Stimulated activated CD4-positive, alpha-beta T cell treated with anti-CD3 and anti-CD28 coated beads, TNF-alpha, amount 100 ng/mL, for 24 hours (primary cell): ENCODE results near the gene PDIA5.

ENCODE experiments used
- DNase-seq, 3 experiments: peaks; one replicate each; pipeline ENCODE4 v3.0.0-alpha.2; 2020; ENCODE audit warnings: low read depth in 3 of 3

PDIA5 gene

GRCh38 chr3:123119388-123119787, 52.6 kb downstream of the PDIA5 start:
- DNase-seq = no peak

- DNase-seq = no peak
Observed at GRCh38 chr3:123119802-123120201, 53.0 kb downstream of the PDIA5 start.

GRCh38 chr3:123120573-123120972, 53.7 kb downstream of the PDIA5 start:
- no peak for DNase-seq

- DNase-seq = no peak
Observed at GRCh38 chr3:123122057-123122456, 55.2 kb downstream of the PDIA5 start.

- DNase-seq = no peak
Observed at GRCh38 chr3:123122525-123123315, 55.9 kb downstream of the PDIA5 start.

GRCh38 chr3:123123716-123124616, 57.1 kb downstream of the PDIA5 start:
- no peak for DNase-seq

GRCh38 chr3:123124971-123125370, 58.1 kb downstream of the PDIA5 start:
- no peak for DNase-seq

GRCh38 chr3:123126031-123126430, 59.2 kb downstream of the PDIA5 start:
- DNase-seq = no peak

- DNase-seq = no peak
Observed at GRCh38 chr3:123126653-123127052, 59.8 kb downstream of the PDIA5 start.

- DNase-seq = no peak
Observed at GRCh38 chr3:123129092-123129491, 62.3 kb downstream of the PDIA5 start.

GRCh38 chr3:123129532-123129931, 62.7 kb downstream of the PDIA5 start:
- DNase-seq = no peak

- DNase-seq = no peak
Observed at GRCh38 chr3:123130079-123130750, 63.4 kb downstream of the PDIA5 start.

- DNase-seq = no peak
Observed at GRCh38 chr3:123134671-123135070, 67.8 kb downstream of the PDIA5 start.

- DNase-seq = no peak
Observed at GRCh38 chr3:123137001-123137400, 70.2 kb downstream of the PDIA5 start.

GRCh38 chr3:123138839-123139444, 72.1 kb downstream of the PDIA5 start:
- DNase-seq = no peak

- no peak for DNase-seq
Observed at GRCh38 chr3:123139522-123139921, 72.7 kb downstream of the PDIA5 start.

GRCh38 chr3:123140550-123140949, 73.7 kb downstream of the PDIA5 start:
- DNase-seq = no peak

GRCh38 chr3:123141276-123141675, 74.5 kb downstream of the PDIA5 start:
- DNase-seq = no peak

GRCh38 chr3:123143669-123144411, 77.0 kb downstream of the PDIA5 start:
- no peak for DNase-seq

GRCh38 chr3:123147754-123148535, 81.1 kb downstream of the PDIA5 start:
- DNase-seq = no peak
